BJ (cell line): Measurements from ENCODE around the gene CALML6. TPM values are rescaled to one million over a fixed set of nuclear protein-coding genes. Genes with fewer than 3 reads are reported as not detected.
"Not testable (repeated sequence)": the region's sequence is repeated elsewhere in the genome, so short reads cannot be mapped to it uniquely, and the experiment has no call there.

Experiments
- CTCF ChIA-PET: fragments of 350-600 bp; formaldehyde crosslinking; extraction: SDS; loops from one replicate; lab custom pipeline; 2021; ENCODE audit warnings: antibody characterized with exemption, inconsistent platforms; lab: Yijun Ruan, JAX
- POLR2A ChIA-PET: fragments of 300-600 bp; sonication (Branson Sonifier 250); formaldehyde crosslinking; extraction: SDS; loops from one replicate; lab custom pipeline; 2021; ENCODE audit warnings: antibody characterized with exemption; lab: Charles Lee
- DNase-seq: peaks from one replicate; pipeline ENCODE4 v3.0.0-alpha.2; 2011; ENCODE audit warnings: low read depth
- H3K27me3 ChIP-seq: 2 replicates; pipeline ENCODE4 v1.6.0; 2011; ENCODE audit warnings: low read length; ENCODE audit not compliant: control insufficient read depth, insufficient read depth
- H3K36me3 ChIP-seq: 2 replicates; pipeline ENCODE4 v1.5.1; 2011; ENCODE audit warnings: low read length; ENCODE audit not compliant: control insufficient read depth, insufficient read depth
- H3K4me3 ChIP-seq: 2 replicates; pipeline ENCODE4 v1.5.1; 2011; ENCODE audit warnings: low read depth, mild to moderate bottlenecking, control low read depth, low read length
- polyA plus RNA-seq: library from polyadenylated mRNA; depleted of rRNA; stranded (reverse); fragments of >200 nt; gene quantifications from 2 replicates; pipeline ENCODE4 v1.2.3, GENCODE V29; 2011
- TF ChIP-seq, protein P1 (sequence below): IDR thresholded peaks from 2 replicates; pipeline ENCODE4 v1.5.1; 2011; ENCODE audit warnings: low read depth, mild to moderate bottlenecking, control low read depth, inconsistent platforms, low read length, moderate library complexity; ENCODE audit not compliant: insufficient read depth

Gene CALML6
- polyA plus RNA-seq, 1 experiment = 0.31 TPM

DNA sequence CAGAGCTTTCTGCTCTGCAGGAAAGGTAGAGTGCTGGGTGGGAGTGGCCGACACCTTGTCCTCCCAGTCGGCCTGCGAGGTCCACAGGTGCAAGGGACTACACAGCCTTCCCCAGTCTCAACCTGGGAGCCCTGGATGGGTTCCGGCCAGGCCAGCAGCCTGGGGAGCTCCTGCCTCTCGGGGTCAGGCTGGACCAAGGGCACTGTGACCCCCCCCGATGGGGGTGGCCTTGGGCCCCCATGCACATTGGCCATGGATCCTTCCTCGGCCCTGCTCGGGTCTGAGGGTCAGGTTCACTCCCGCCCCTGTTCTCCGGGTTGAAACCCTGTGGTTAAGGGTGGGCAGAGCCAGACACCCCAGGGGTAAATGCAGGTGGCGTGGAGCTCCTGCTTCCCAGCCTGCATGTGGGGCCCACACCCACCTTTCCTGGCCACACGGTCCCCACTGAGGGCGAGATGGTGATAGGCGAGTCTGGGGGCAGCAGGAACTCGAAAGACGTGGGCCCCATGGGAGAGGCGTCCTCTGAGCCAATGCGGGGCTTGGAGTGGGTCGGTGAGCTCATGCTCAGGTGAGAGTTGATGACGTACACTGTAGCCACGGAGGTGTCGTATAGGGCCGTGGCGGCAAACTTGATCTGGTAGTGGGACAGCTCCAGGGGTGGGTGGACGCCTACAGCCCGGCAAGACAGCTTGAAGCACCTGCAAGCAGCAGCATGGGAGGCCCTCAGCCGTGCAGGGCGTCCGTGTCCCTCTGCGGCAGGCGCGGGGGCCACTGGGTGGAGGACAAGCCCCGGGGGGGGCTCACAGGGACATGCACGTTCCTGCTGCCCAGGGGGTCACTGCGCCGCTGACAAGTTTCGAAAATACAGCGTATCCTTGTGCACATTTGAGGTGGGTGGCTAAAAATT lies 14.8 kb downstream of the CALML6 start:
- Histone ChIP-seq H3K4me3 (no peak overlapping the region), H3K36me3 (no peaks in the 10 kb centered on the region), H3K27me3 (no peaks in the 10 kb centered on the region)
- ChIA-PET POLR2A (no interaction called here), CTCF (interaction anchor here (0.7 to 2.4 kb wide), 2 partner anchors 14 to 115 kb away, joined by 4 to 11 read pairs; no protein-coding TSS in a partner anchor)
- no peak for DNase-seq
- TF ChIP-seq, protein P1, sequence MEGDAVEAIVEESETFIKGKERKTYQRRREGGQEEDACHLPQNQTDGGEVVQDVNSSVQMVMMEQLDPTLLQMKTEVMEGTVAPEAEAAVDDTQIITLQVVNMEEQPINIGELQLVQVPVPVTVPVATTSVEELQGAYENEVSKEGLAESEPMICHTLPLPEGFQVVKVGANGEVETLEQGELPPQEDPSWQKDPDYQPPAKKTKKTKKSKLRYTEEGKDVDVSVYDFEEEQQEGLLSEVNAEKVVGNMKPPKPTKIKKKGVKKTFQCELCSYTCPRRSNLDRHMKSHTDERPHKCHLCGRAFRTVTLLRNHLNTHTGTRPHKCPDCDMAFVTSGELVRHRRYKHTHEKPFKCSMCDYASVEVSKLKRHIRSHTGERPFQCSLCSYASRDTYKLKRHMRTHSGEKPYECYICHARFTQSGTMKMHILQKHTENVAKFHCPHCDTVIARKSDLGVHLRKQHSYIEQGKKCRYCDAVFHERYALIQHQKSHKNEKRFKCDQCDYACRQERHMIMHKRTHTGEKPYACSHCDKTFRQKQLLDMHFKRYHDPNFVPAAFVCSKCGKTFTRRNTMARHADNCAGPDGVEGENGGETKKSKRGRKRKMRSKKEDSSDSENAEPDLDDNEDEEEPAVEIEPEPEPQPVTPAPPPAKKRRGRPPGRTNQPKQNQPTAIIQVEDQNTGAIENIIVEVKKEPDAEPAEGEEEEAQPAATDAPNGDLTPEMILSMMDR = no peak

DNA sequence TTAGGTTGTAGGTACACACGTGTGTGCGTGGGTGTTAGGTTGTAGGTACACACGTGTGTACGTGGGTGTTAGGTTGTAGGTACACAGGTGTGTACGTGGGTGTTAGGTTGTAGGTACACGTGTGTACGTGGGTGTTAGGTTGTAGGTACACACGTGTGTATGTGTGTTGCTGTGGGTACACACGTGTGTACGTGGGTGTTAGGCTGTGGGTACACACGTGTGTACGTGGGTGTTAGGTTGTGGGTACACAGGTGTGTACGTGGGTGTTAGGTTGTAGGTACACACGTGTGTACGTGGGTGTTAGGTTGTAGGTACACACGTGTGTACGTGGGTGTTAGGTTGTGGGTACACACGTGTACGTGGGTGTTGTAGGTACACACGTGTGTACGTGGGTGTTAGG lies 19.8 kb downstream of the CALML6 start:
- POLR2A ChIA-PET, H3K36me3 ChIP-seq, DNase-seq, H3K4me3 ChIP-seq, H3K27me3 ChIP-seq, CTCF ChIA-PET: not testable (repeated sequence)

DNA sequence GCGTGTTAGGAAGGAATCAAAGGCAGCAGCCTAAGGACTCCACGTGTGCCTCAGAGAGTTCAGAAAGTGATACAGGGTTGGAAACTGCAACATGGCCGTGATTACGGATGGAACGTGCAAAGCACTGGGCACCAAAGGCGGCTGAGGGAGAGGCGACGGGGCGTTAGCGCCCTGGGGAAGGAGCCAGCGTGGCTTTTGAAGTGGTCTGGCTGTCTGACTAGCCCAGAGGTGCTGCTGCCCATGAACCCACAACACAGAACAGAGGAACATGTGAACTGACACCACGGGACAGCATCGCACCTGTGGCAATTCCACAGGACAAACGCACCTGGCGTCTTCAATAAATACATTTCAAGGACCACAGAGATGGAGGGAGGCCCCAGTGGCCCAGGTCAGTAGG lies 22.0 kb downstream of the CALML6 start:
- DNase-seq = no peak
- Histone ChIP-seq H3K27me3 (0 out of 2 replicates have a peak, but pooled peaks cover 1% of the 10 kb centered on the region), H3K4me3 (no peak overlapping the region), H3K36me3 (no peaks in the 10 kb centered on the region)
- ChIA-PET POLR2A (no interaction called here), CTCF (interaction anchor here (1.5 kb wide), 1 partner anchor 23 kb away, joined by 3 read pairs; no protein-coding TSS in a partner anchor)
- TF ChIP-seq, protein P1 = no peak

DNA sequence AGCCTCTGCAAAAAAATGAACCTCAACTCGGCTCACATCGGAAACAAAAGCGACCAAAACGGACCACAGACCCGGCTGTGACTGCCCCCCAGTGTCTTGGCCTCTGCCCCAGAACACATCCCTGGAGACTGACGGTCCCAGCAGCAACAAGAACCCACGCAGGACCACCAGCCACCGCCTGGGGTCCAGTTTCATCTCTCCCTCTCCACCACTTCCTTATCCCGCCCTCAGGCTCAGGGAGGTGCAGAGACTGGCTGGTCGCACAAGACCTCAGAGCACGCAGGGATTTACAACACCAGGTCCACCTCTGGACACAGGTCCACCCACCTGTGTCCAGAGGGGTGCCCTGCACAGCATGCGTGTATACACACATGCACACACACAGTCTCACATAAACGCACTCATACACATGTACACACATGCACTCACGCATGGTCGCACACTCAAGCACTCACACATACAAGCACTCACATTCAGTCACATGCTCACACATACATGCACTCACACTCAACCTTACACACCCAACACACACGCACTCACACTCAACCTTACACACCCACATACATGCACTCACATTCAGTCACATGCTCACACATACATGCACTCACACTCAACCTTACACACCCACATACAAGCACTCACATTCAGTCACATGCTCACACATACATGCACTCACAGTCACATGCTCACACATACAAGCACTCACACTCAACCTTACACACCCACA lies 22.7 kb downstream of the CALML6 start:
- ChIA-PET POLR2A (no interaction called here), CTCF (no interaction called here)
- DNase-seq = no peak

DNA sequence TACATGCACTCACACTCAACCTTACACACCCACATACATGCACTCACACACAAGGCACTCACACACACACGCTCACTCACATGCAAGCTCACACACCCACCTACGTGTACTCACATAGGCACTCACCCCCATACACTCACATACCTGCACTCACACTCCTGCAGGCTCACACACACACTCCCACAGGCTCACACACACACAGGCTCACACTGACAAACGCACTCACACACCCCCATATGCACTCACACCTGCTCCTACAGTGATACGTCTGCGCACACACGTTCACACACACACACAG lies 23.2 kb downstream of the CALML6 start:
- POLR2A ChIA-PET = no interaction called here
- CTCF ChIA-PET = no interaction called here
- Histone ChIP-seq H3K36me3 (no peaks in the 10 kb centered on the region), H3K27me3 (0 out of 2 replicates have a peak, but pooled peaks cover 1% of the 10 kb centered on the region), H3K4me3 (no peak overlapping the region)
- DNase-seq = no peak
- TF ChIP-seq, protein P1 = no peak

More for the DNA sequence above, 22.7 kb downstream of the CALML6 start:
- TF ChIP-seq, protein P1 = no peak
- Histone ChIP-seq H3K36me3 (no peaks in the 10 kb centered on the region), H3K27me3 (0 out of 2 replicates have a peak, but pooled peaks cover 1% of the 10 kb centered on the region), H3K4me3 (no peak overlapping the region)
